Measurements from ENCODE around the gene HLA-DMB. TPM values are rescaled to one million over a fixed set of nuclear protein-coding genes. Genes with fewer than 3 reads are reported as not detected.

HLA-DMB gene
- total RNA-seq, 1 experiment from 2014 or later: 1.7 TPM

DNA sequence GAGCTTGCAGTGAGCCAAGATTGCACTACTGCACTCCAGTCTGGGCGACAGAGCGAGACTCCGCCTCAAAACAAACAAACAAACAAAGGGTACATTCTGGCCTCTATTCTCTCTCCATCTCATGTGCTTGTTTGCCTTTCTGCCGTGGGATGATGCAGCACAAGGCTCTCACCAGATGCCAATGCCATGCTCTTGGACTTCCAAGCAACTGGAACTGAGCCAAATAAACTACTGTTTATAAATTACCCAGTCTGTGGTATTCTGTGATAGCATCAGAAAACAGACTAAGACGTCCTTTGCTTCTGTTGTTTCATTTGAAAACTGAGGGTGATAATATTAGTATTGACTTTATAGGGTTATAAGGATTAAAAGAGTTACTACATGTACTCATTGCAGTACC is 23.9 kb upstream of the HLA-DMB start:
- Histone ChIP-seq H2BK5ac (ENCODE audit: insufficient read length, low read length) (no peak overlapping the region), H3K9ac (ENCODE audit: extremely low read depth, insufficient read length, low read length) (no peak overlapping the region), H3K4ac (ENCODE audit: low read depth, low read length) (no peak overlapping the region), H3K9me3 (ENCODE audit: control insufficient read depth, low read depth, low read length) (no peaks in the 10 kb centered on the region), H2BK15ac (ENCODE audit: low read depth, low read length) (no peak overlapping the region), H2BK12ac (ENCODE audit: insufficient read length, low read depth, low read length) (no peak overlapping the region), H3K56ac (ENCODE audit: insufficient read length, low read depth, low read length) (no peak overlapping the region), H4K8ac (replicated peaks; ENCODE audit: insufficient read length, low read depth, low read length) (no peak overlapping the region), H4K20me1 (ENCODE audit: control insufficient read depth, insufficient read depth, insufficient read length) (no peaks in the 10 kb centered on the region), H2AK5ac (ENCODE audit: insufficient read length, low read length) (no peak overlapping the region), H3K79me1 (ENCODE audit: insufficient read depth, low read depth, low read length, poor library complexity, severe bottlenecking) (no peaks in the 10 kb centered on the region), H3K79me2 (ENCODE audit: insufficient read depth, low read length) (peaks cover under 1% of the 10 kb centered on the region; the same call in 1 of the 2 replicates), H3K4me1 (ENCODE audit: insufficient read depth, low read length) (no peaks in the 10 kb centered on the region), H3K23ac (ENCODE audit: insufficient read length, low read depth, low read length) (no peak overlapping the region), H2AFZ (ENCODE audit: low read length) (no peak overlapping the region), H3K18ac (ENCODE audit: insufficient read length, low read depth, low read length) (no peak overlapping the region), H4K5ac (ENCODE audit: insufficient read length, low read depth, low read length) (no peak overlapping the region), H3K14ac (ENCODE audit: insufficient read depth, low read length) (no peak overlapping the region), H3K27ac (ENCODE audit: insufficient read length, low read depth, low read length) (no peak overlapping the region), H3K4me2 (ENCODE audit: insufficient read depth, insufficient read length, low read length) (no peak overlapping the region), H2BK120ac (ENCODE audit: low read depth, low read length, poor library complexity, severe bottlenecking) (no peak overlapping the region), H3T11ph (ENCODE audit: low read length) (no peak overlapping the region), H2BK20ac (ENCODE audit: low read depth, low read length, poor library complexity, severe bottlenecking) (no peak overlapping the region), H4K91ac (ENCODE audit: insufficient read length, low read depth, low read length) (no peak overlapping the region), H3K23me2 (ENCODE audit: insufficient read length, low read depth, low read length, poor library complexity, severe bottlenecking) (peaks cover 5% of the 10 kb centered on the region), H3K27me3 (ENCODE audit: insufficient read depth, low read length) (no peaks in the 10 kb centered on the region)
- no peak overlapping the region for H3K27ac Mint-ChIP-seq
- no peak overlapping the region for H3K4me3 Mint-ChIP-seq
- H3K27me3 Mint-ChIP-seq (ENCODE audit: low read depth): no peaks in the 10 kb centered on the region
- no peaks in the 10 kb centered on the region; a peak in 1 of 5 replicates for H3K9me3 Mint-ChIP-seq
- DNase-seq: no peak
- TF ChIP-seq, protein P1, sequence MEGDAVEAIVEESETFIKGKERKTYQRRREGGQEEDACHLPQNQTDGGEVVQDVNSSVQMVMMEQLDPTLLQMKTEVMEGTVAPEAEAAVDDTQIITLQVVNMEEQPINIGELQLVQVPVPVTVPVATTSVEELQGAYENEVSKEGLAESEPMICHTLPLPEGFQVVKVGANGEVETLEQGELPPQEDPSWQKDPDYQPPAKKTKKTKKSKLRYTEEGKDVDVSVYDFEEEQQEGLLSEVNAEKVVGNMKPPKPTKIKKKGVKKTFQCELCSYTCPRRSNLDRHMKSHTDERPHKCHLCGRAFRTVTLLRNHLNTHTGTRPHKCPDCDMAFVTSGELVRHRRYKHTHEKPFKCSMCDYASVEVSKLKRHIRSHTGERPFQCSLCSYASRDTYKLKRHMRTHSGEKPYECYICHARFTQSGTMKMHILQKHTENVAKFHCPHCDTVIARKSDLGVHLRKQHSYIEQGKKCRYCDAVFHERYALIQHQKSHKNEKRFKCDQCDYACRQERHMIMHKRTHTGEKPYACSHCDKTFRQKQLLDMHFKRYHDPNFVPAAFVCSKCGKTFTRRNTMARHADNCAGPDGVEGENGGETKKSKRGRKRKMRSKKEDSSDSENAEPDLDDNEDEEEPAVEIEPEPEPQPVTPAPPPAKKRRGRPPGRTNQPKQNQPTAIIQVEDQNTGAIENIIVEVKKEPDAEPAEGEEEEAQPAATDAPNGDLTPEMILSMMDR (conservative IDR thresholded peaks at IDR 0.05): no peak
- peaks cover 2 to 4% (median 4%) of the 10 kb centered on the region in 3 experiments; a peak in 5 of 7 replicates for H3K36me3 Mint-ChIP-seq (ENCODE audit: insufficient read depth in 1 of 3, low read depth in 3 of 3)
- H3K4me1 Mint-ChIP-seq: peaks cover 10 to 13% of the 10 kb centered on the region in 2 experiments
- WGBS (ENCODE audit: extremely low coverage, insufficient read length, low lambda C conversion rate): no CpG with 5 or more reads among the region's 5 CpGs
